NCI-H460 (cell line): ENCODE results near the gene TCEAL1. TPM values are rescaled to one million over a fixed set of nuclear protein-coding genes. Genes with fewer than 3 reads are reported as not detected.

Source experiments
- DNase-seq: peaks from one replicate; pipeline ENCODE4 v3.0.0-alpha.2; 2016; ENCODE audit warnings: low read depth; ENCODE audit errors: extremely low read depth
- total RNA-seq: library from RNA; depleted of rRNA; stranded (reverse); fragments of >200 nt; shearing (Covaris generic); gene quantifications from 2 replicates; pipeline ENCODE4 v1.2.3, GENCODE V29; 2014; rRNA removed

Gene TCEAL1
- total RNA-seq, 1 experiment from 2014 or later = 48.5 TPM

- no peak for DNase-seq
Measured at GRCh38 chrX:103674531-103675454, 46.0 kb downstream of the TCEAL1 start.

- DNase-seq = no peak
Measured at GRCh38 chrX:103678199-103678993, 49.6 kb downstream of the TCEAL1 start.

Other genes with a start within 250 kb of the TCEAL1 start
- gene RAB40A, start 109.5 kb upstream of the TCEAL1 start, total RNA-seq = 0.05 TPM in 1 of 2 replicates, not detected in the other
- 86.8 and 104 TPM in 2 replicates for gene TCEAL4, start 43.5 kb upstream of the TCEAL1 start, total RNA-seq
- 3.2 and 5.0 TPM in 2 replicates for gene TCEAL3, start 21.0 kb upstream of the TCEAL1 start, total RNA-seq
- 735 and 754 TPM in 2 replicates for gene MORF4L2, start 57.7 kb downstream of the TCEAL1 start, total RNA-seq
- gene TMEM31, start 81.9 kb downstream of the TCEAL1 start, total RNA-seq = not detected in 2 replicates
- not detected in 2 replicates for gene PLP1, start 147.9 kb downstream of the TCEAL1 start, total RNA-seq
- 0.67 and 0.98 TPM in 2 replicates for gene RAB9B, start 203.3 kb downstream of the TCEAL1 start, total RNA-seq